ENCODE measurements around the gene CAMSAP3. TPM values are rescaled to one million over a fixed set of nuclear protein-coding genes. Genes with fewer than 3 reads are reported as not detected.

CAMSAP3 gene
- total RNA-seq, 1 donor from 2014 or later, result under 0.01 TPM

DNA sequence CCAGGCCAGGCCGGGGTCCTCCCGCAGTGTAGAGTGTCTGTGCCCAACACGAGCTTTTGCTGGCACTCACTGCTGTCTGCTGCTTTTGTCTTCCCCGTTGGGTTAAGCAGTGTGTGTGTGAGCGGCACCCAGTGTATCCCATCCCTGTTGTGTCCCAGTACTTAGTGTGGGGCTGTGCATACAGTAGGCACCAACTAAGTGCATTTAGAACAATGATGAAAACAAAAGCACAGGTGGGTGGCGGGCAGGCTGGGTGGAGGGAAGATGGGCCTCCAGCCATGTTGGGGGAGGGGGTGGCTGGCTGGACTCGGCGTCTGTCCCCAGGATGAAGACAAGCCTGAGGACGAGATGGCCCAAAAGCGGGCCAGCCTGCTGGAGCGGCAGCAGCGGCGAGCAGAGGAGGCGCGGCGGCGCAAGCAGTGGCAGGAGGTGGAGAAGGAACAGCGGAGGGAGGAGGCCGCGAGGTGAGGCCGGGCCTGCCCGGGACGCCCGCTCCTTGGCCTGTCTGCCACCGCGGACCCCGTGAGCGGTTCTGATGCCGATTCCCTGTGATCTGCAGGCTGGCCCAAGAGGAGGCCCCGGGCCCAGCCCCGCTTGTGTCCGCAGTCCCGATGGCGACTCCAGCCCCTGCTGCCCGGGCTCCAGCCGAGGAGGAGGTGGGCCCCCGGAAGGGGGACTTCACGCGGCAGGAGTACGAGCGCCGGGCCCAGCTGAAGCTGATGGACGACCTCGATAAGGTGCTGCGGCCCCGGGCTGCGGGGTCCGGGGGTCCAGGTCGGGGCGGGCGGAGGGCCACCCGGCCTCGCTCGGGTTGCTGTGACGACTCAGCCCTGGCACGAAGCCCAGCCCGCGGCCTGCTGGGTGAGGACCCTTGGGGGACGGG, 19.4 kb downstream of the CAMSAP3 start:
- DNase-seq, result no peak

- DNase-seq, result no peak
Measured at GRCh38 chr19:7617172-7617571, 21.5 kb downstream of the CAMSAP3 start.

GRCh38 chr19:7617735-7618134, 22.1 kb downstream of the CAMSAP3 start:
- no peak for DNase-seq

DNA sequence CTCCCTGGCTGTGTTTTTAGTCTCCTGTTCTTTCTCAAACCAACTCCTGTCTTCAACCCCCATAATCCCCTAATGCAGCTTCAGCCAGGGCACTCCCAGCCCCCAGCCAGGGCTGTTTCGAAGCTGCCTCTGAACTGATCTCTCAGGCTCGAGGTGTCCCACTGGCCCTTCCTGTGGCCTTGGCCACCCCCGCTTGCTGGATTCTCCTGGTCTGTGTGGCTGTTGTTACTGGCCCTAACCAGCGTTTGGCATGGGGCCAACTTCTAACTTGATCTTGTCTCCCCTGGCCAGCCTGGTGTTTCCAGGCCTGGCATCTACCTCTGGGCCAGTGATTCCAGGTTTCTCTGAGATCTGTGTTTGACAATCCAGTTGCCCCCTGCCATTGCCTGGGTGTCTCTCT, 22.7 kb downstream of the CAMSAP3 start:
- peak; percentile 9 for DNase-seq

- DNase-seq, result no peak
Measured at GRCh38 chr19:7618771-7619510, 23.3 kb downstream of the CAMSAP3 start.

GRCh38 chr19:7619671-7620441, 24.2 kb downstream of the CAMSAP3 start:
- no peak for DNase-seq

GRCh38 chr19:7620442-7621412, 25.1 kb downstream of the CAMSAP3 start:
- no peak for DNase-seq

DNA sequence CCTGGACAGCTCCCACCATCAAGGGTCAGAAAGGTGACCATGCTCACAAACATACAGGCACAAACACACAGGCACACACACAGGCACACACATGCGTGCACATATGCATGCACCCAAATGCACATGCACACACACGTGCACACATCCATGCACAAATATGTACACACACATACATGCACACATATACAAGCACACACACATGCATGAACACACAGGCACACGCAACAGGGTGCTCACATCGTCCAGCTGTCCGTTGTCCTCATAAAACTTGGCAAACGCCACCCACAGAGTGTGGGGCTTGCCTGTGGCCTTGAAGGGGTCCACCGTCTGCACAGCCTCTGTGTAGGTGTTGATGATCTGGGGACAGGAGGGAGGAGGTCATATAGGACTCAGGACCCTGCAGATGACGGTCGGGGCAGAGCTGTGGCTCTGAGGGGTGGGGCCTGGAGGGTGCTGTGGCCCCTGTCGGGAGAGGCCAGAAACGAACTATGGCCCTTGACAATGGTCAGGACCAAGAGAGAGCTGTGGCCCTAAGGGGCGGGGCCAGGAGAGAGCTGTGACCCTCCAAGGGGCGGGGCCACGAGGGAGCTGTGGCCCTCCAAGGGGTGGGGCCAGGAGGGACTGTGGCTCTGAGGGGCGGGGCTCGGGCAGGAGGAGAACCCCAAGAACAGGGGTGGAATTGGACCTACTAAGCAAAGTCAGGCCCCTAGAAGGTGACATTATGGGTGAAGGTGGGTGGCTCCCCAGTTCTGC, 27.4 kb downstream of the CAMSAP3 start:
- no peak for DNase-seq

DNA sequence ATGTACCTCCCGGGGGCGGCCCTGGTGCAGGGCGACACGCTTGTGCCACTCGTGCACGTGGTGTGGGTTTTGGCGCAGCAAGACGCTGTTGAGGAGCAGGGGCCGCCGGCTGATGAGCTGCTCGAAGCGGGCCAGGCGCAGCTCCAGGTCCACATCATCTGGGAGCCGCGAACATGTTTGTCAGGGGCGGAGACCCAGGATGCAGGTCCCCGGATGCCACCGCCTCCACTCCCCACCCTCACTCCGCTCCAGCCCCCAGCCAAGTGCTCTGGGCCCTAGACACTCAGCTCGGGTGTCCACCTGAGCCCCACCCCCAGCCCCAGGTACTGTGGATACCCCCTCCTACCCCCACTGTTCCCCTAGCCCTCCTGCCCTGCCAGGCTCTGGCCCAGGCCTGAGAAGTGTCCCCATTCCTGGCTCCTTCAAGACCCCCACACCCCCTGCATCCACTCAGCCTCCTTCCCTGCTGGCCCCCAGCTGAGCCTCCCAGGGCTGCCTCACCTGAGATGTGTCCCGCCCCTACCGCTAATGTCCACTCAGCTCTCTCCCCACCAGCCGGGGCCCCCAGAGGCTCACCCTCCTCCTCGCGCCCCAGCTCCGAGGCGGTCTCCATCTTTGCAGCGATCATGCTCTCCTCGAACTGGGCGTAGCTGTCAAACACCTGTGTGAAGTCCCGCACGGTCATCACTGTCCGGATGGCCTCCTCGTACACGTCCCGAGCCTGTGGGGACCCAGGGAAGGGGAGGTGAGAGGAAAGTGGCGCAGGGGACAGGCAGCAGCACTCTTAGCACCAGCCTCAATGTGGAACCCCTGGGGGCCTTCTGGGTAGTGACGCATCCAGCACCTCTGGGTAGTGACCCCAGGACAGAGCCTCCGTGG, 28.3 kb downstream of the CAMSAP3 start:
- no peak for DNase-seq

GRCh38 chr19:7624810-7625209, 29.1 kb downstream of the CAMSAP3 start:
- no peak for DNase-seq

GRCh38 chr19:7625763-7626372, 30.2 kb downstream of the CAMSAP3 start:
- no peak for DNase-seq

GRCh38 chr19:7627166-7627565, 31.5 kb downstream of the CAMSAP3 start:
- no peak for DNase-seq

DNA sequence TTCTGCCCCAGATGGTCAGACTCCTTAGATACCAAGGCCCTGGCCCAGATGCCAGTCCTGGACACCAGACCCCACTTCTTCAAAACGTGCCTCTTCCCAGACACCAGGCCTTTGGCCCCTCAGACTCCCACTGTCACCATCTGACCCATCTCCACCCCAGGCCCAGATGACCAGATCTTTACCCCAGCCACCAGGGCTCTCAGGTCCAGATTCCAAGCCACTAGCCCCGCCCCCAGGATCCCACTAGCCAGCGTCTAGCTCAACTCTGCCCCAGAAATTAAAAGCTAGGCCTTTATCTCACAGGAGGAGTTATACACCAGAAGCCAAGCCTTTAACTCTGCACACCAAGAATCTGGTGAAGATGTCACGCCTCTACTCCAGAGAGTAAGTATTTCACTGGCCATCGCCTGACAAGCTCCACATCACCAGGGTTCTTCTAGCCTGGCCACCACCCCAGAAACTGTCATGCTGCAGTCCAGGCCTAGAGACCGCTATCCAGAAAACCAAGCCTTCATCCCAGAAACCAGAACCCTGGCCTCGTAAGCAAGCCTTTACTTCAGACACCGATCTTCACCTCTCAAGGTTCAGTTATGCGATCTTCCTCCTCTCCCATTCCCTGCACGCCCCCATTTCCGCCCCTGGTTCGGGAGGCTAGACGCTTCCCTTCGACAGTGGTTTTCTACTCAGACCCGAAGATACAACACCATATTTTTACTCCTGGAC, 33.1 kb downstream of the CAMSAP3 start:
- no peak for DNase-seq

DNA sequence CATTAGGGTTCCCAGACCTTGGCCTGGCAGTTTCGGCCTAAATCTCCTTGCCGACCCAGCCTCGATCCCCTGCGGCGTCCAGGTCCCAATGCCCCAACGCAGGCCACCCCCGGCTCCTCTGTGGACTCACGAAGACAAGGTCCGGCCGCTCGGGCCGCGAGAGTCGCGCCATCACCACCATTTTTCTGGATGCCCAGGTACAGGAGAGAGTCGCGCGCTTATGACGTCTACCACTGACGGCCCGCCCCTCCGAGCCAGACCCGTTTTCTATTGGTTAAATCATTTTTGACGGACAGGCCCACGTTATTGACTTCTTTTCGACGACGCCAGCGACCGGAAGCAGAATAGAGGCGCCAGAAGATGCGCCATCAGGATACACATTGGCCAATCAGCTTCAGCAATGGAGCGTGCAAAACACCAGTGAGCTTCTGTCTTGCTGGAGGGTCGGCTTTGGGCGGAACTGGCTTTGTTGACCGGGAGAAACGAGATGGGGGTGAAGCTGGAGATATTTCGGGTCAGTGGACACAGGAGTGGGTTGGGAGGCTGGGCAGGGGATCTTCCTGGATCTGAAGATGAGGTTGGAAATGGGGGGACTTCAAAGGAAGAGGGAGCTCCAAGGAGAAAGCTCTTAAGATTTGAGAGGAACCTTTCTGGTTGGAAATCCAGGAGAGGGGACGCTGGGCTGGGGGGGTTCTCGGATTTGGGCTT, 33.8 kb downstream of the CAMSAP3 start, which contains the start of the genes PET100 and XAB2:
Gene PET100 (plus strand): TSS at position 447 of the 708 bp plus-strand sequence. CDS start 41 bp downstream, at position 488.
Gene XAB2 (minus strand): TSS at position 199 of the 708 bp plus-strand sequence. CDS start 18 bp downstream, at position 181.
- peak; percentile 99 for DNase-seq

- DNase-seq, result no peak
Measured at GRCh38 chr19:7631577-7631976, 35.9 kb downstream of the CAMSAP3 start.

- no peak for DNase-seq
Measured at GRCh38 chr19:7632340-7633203, 36.9 kb downstream of the CAMSAP3 start.

DNA sequence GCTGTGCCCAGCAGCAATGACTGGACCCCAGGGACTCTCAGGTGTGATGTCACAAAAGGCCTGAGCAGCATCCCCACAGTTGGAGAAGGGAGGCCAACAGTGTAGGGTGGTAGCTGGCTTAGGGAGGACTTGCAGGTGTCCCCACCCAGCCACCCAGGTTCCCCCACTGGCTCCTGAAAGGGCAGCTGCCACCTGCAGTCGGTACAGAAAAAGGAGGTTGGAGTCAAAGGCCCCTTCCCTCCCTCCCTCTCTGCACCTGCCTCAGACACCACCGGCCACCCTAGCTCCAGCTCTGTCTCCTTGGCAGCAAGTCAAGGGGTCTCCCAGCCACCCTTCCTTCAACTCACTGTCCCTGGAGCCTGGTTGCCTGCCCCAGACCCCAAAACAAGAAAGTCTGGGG, 38.0 kb downstream of the CAMSAP3 start, which contains the start of gene PCP2:
Gene PCP2 (minus strand): TSS at position 22 of the 400 bp plus-strand sequence. CDS start 262 bp downstream, outside the sequence.
- no peak for DNase-seq

Data from dermis blood vessel endothelial cell (primary cell).